Testis (tissue), 2 donors: ENCODE data around the gene VDR.

Source experiments
- CTCF ChIP-seq, 3 experiments: fragments of 450-650 bp in 2 of 3; fragments of 200-600 bp in 1 of 3; sonication (generic) in 1 of 3; IDR thresholded peaks; one replicate each; pipeline ENCODE4 v1.5.1; 2016 to 2019; ENCODE audit warnings: antibody characterized with exemption in 3 of 3, mild to moderate bottlenecking in 2 of 3, moderate library complexity in 1 of 3
- POLR2A ChIP-seq: fragments of 450-650 bp; IDR thresholded peaks from one replicate; pipeline ENCODE4 v1.6.1; 2017; ENCODE audit warnings: antibody characterized with exemption, mild to moderate bottlenecking, moderate library complexity

GRCh38 chr12:47889040-47889439, 15.8 kb downstream of the VDR start:
- TF ChIP-seq CTCF (IDR thresholded peaks at IDR 0.05), result no peak
- TF ChIP-seq POLR2A, result no peak
